ENCODE data around the gene NKD2.

DNA sequence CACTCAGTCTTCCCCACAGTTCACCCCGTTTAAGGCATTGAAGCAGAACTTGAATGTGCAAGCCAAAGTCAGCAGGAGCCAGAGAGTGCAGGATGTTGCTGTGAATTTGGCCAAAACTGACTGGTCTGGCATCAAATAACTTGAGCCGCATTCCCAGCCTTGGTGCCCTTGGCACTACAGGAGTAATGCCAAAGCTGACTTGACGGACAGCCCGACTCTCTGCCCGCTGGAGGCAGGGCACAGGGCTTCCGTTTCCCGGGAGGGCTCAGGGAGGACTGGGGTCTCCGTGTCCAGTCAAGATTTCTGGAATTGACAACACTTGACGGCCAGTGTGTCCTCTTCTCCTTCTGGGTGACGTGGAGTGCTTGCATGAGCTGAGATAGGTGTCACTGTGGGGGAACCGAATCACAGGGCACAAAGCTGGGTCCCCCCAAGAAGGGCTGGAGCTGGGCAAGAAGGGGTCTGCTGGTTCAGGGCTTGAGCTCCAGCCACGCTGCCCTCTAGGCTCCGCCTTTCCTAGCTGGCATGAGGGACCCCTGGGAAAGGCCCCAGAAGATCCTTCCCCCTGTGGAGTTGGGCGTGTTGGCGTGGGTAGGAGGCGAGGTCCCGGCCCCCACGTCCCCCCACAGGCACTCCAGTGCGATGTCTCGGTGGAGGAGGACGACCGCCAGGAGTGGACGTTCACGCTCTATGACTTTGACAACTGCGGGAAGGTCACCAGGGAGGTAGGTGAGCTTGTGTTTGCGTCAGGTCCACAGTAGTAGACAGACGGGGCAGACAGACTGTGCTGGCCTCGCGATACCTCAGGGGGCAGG lies 25.2 kb downstream of the NKD2 start:
- TF ChIP-seq, protein P1, sequence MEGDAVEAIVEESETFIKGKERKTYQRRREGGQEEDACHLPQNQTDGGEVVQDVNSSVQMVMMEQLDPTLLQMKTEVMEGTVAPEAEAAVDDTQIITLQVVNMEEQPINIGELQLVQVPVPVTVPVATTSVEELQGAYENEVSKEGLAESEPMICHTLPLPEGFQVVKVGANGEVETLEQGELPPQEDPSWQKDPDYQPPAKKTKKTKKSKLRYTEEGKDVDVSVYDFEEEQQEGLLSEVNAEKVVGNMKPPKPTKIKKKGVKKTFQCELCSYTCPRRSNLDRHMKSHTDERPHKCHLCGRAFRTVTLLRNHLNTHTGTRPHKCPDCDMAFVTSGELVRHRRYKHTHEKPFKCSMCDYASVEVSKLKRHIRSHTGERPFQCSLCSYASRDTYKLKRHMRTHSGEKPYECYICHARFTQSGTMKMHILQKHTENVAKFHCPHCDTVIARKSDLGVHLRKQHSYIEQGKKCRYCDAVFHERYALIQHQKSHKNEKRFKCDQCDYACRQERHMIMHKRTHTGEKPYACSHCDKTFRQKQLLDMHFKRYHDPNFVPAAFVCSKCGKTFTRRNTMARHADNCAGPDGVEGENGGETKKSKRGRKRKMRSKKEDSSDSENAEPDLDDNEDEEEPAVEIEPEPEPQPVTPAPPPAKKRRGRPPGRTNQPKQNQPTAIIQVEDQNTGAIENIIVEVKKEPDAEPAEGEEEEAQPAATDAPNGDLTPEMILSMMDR (IDR thresholded peaks at IDR 0.05; ENCODE audit: low read depth, low read length) = no peak
- no peak for TF ChIP-seq POLR2A (IDR thresholded peaks at IDR 0.05; ENCODE audit: extremely low read depth, insufficient read length)

All from NB4 (cell line).